Measurements from ENCODE around the gene HEPACAM.

HEPACAM gene

DNA sequence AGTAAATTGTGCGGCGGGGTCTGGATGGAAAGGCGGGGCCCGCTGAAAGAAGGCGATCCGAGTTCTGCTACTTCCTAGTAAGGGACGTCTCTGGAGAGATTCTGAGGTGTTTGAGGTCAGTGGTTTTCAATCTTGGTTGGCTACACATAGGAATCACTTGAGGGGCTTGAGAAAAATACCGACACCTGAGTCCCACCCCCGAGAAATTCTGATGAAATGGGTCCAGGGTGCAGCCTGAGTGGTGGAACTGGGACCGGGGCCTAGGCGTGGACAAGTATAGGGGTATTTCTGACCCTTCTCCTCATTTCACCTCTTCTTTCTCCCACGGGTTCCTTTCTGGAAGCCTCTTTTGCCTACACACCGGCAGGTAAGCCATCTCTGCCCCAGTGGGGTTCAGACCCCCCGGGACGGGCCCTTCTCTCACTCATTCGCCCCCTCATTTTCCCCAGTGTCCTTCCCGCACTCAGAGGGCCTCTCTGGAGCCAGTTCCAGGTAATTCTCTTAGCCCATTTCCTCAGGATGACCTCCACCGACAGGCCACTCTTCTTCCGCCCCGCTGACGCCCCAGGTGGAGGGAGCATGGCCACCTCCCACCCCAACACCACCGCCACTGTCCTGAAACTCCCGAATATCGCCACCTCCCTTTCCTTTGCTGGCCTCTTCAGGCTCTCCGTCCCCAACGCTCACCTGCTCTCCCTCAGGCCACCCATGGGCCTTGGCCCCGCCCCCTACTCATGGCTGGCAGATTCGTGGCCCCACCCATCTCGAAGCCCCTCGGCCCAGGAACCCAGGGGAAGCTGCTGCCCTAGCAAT lies 58.8 kb downstream of the HEPACAM start:
- no CpG with 5 or more reads among the region's 30 CpGs for WGBS (ENCODE audit: insufficient coverage, insufficient read length)
- Histone ChIP-seq H3K4me3 (ENCODE audit: low read length) (peak overlapping the region; percentile 48; the same call in 1 of the 2 replicates), H3K36me3 (ENCODE audit: control insufficient read depth, insufficient read depth, low read length) (no peaks in the 10 kb centered on the region), H3K27me3 (ENCODE audit: control insufficient read depth, insufficient read depth, low read length) (peaks cover 10% of the 10 kb centered on the region; the same call in 1 of the 2 replicates), H3K9me3 (ENCODE audit: control insufficient read depth, insufficient read depth, low read length) (no peaks in the 10 kb centered on the region), H3K4me1 (ENCODE audit: control insufficient read depth, insufficient read depth, low read length) (peaks cover 5% of the 10 kb centered on the region), H3K27ac (ENCODE audit: low read length) (no peak overlapping the region)
- DNase-seq (ENCODE audit: low read depth, low spot score): no peak

DNA sequence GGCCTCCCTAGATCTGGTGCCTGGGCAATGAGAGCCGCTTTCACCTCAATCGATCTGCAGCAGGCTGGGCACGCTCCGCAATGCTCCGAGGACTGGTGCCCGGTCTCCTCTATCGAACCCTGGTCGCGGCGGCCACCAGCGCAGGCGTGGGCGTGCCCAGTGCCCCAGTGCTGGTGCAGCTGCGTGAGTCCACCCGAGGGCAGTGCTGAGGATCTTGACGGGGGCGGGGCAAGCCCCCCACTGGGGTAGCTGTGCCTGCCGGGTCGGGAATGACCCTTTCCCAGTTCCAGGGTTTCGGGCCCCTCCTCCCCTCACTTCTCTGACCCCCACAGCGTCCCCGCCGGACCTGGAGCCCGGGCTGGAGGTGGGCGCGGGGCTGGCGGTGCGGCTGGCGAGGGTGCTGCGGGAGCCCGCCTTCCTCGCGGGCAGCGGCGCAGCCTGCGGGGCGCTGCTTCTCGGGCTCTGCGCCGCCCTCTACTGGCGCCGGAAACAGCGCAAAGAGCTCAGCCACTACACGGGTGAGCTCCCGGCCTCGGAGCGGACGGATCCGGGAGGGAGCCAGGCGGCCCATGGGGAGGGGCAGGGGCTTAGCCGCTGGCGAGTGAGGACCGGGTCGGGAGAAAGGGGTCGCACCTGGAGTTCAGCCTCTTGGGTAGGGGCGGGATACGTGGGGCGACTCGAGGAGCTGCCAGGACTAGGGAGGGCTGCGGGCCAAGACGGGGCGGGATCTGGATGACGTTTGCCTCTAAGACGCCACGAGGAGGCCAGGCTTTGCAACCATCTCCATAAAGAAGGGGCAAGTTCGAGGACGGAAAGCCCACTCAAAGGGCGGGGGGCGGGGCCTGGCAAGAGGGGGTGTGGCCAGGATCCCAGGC lies 59.7 kb downstream of the HEPACAM start:
- Histone ChIP-seq H3K4me1 (ENCODE audit: control insufficient read depth, insufficient read depth, low read length) (peaks cover 5% of the 10 kb centered on the region), H3K27ac (ENCODE audit: low read length) (no peak overlapping the region), H3K27me3 (ENCODE audit: control insufficient read depth, insufficient read depth, low read length) (peaks cover 12% of the 10 kb centered on the region; the same call in 1 of the 2 replicates), H3K36me3 (ENCODE audit: control insufficient read depth, insufficient read depth, low read length) (no peaks in the 10 kb centered on the region), H3K4me3 (ENCODE audit: low read length) (peak overlapping the region; percentile 48; the same call in 1 of the 2 replicates), H3K9me3 (ENCODE audit: control insufficient read depth, insufficient read depth, low read length) (no peaks in the 10 kb centered on the region)
- peak; percentile 76 for DNase-seq (ENCODE audit: low read depth, low spot score)
- WGBS (ENCODE audit: insufficient coverage, insufficient read length): no CpG with 5 or more reads among the region's 69 CpGs

DNA sequence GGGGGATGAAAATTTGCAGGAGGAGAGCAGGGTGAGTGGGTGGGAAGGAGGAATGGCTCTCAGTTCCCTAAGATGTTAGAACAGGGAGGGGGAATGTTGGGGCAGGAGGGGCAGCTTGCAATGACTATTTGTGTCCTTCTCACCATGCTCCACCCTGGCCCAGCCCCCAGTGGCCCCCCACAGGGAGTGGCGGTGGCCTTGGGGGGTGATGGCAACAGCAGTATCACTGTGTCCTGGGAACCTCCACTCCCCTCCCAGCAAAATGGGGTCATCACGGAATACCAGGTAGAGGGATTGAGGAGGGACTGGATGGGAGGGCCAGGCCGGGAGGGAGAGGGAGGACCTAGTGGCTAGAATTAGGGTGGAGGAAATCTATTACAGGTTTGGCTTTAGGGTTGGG lies 60.4 kb downstream of the HEPACAM start:
- DNase-seq (ENCODE audit: low read depth, low spot score): no peak
- H3K27ac ChIP-seq (ENCODE audit: low read length): no peak overlapping the region
- H3K4me3 ChIP-seq (ENCODE audit: low read length): no peak overlapping the region; the same call in 1 of the 2 replicates
- peaks cover 18% of the 10 kb centered on the region for H3K27me3 ChIP-seq (ENCODE audit: control insufficient read depth, insufficient read depth, low read length)
- no CpG with 5 or more reads among the region's 3 CpGs for WGBS (ENCODE audit: insufficient coverage, insufficient read length)
- H3K36me3 ChIP-seq (ENCODE audit: control insufficient read depth, insufficient read depth, low read length): no peaks in the 10 kb centered on the region
- H3K9me3 ChIP-seq (ENCODE audit: control insufficient read depth, insufficient read depth, low read length): no peaks in the 10 kb centered on the region
- peaks cover 5% of the 10 kb centered on the region for H3K4me1 ChIP-seq (ENCODE audit: control insufficient read depth, insufficient read depth, low read length)

DNA sequence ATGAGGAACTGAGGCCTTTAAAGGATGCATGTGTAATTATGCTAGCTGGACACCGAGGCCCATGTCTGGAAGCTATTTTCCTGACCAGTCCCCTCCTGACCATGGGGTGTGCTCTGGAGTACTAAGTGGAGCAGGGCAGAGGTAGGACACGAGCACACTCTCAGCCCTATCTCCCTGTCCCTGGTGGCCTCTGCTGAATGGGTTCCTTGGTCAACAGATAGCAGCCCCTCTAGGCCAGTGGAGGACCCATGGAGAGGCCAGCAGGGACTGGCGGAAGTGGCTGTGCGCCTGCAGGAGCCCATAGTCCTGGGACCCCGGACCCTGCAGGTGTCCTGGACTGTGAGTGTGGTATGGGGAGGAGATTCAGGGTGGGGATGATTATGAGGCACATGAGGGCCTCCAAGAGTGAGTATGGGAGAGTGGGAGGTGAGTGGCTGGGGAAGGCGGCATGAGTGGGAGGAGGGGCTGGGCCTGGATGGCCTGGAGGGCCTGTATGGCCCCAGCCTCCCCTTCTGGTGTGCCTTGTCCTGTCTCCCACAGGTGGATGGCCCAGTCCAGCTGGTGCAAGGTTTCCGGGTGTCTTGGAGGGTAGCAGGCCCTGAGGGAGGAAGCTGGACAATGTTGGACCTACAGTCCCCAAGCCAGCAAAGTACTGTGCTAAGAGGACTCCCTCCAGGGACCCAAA lies 61.1 kb downstream of the HEPACAM start:
- Histone ChIP-seq H3K27ac (ENCODE audit: low read length) (no peak overlapping the region), H3K4me3 (ENCODE audit: low read length) (no peak overlapping the region), H3K27me3 (ENCODE audit: control insufficient read depth, insufficient read depth, low read length) (peaks cover 25% of the 10 kb centered on the region), H3K9me3 (ENCODE audit: control insufficient read depth, insufficient read depth, low read length) (no peaks in the 10 kb centered on the region), H3K36me3 (ENCODE audit: control insufficient read depth, insufficient read depth, low read length) (no peaks in the 10 kb centered on the region), H3K4me1 (ENCODE audit: control insufficient read depth, insufficient read depth, low read length) (peaks cover 5% of the 10 kb centered on the region)
- no peak for DNase-seq (ENCODE audit: low read depth, low spot score)
- no CpG with 5 or more reads among the region's 7 CpGs for WGBS (ENCODE audit: insufficient coverage, insufficient read length)

DNA sequence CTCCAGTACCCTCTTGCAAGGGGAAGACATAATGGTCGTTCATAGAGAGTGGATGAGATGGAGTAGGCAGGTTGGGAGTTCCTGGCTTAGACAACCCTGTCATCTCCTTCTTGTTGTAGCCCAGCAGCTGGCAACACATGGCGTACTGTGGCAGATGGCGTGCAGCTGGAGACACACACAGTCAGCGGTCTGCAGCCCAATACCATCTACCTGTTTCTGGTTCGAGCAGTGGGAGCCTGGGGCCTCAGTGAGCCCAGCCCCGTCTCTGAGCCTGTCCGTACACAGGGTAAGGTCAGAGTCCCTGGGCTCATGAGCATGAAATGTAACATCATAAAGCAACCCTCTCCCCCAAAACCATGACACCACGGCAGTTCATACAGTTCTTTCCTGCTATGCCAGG lies 61.9 kb downstream of the HEPACAM start:
- peaks cover 33% of the 10 kb centered on the region for H3K27me3 ChIP-seq (ENCODE audit: control insufficient read depth, insufficient read depth, low read length)
- no peak overlapping the region for H3K27ac ChIP-seq (ENCODE audit: low read length)
- H3K36me3 ChIP-seq (ENCODE audit: control insufficient read depth, insufficient read depth, low read length): no peaks in the 10 kb centered on the region
- no peak for DNase-seq (ENCODE audit: low read depth, low spot score)
- no peak overlapping the region for H3K4me3 ChIP-seq (ENCODE audit: low read length)
- peaks cover 5% of the 10 kb centered on the region for H3K4me1 ChIP-seq (ENCODE audit: control insufficient read depth, insufficient read depth, low read length)
- no peaks in the 10 kb centered on the region for H3K9me3 ChIP-seq (ENCODE audit: control insufficient read depth, insufficient read depth, low read length)
- no CpG with 5 or more reads among the region's 8 CpGs for WGBS (ENCODE audit: insufficient coverage, insufficient read length)

DNA sequence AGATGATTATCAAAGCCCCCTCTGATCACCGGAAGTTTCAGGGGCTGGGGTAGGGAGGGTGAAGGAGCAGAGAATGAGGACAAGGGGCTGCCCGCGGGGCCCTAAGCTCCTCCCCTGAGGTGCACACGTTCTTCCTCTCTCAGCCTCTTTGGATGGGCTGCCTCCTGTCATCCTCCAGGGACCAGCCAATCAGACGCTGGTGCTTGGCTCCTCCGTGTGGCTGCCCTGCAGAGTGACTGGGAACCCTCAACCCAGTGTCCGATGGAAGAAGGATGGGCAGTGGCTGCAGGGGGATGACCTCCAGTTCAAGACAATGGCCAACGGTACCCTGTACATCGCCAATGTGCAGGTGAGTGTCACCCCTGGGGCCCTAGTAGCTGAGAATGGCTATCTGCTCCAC lies 63.1 kb downstream of the HEPACAM start:
- Histone ChIP-seq H3K27ac (ENCODE audit: low read length) (no peak overlapping the region), H3K27me3 (ENCODE audit: control insufficient read depth, insufficient read depth, low read length) (peaks cover 45% of the 10 kb centered on the region), H3K4me3 (ENCODE audit: low read length) (no peak overlapping the region), H3K4me1 (ENCODE audit: control insufficient read depth, insufficient read depth, low read length) (peaks cover 7% of the 10 kb centered on the region), H3K9me3 (ENCODE audit: control insufficient read depth, insufficient read depth, low read length) (no peaks in the 10 kb centered on the region), H3K36me3 (ENCODE audit: control insufficient read depth, insufficient read depth, low read length) (no peaks in the 10 kb centered on the region)
- DNase-seq (ENCODE audit: low read depth, low spot score): no peak
- no CpG with 5 or more reads among the region's 9 CpGs for WGBS (ENCODE audit: insufficient coverage, insufficient read length)

DNA sequence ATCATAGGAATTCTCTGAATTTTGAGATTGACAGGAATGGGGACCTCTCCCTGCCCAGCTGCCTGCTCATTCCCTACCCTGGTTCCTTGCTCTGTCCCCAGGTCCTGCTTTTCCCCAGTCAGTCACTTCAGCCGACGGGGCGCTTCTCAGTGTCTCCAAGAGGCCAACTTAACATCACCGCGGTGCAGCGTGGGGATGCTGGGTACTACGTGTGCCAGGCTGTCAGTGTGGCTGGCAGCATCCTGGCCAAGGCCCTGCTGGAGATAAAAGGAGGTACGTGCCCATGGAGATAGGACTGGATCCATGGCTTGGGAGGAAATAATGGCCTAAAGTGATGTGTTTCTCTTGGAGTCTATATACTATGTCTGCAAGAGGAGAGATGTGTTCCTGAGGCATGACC lies 63.6 kb downstream of the HEPACAM start:
- no peak overlapping the region for H3K4me3 ChIP-seq (ENCODE audit: low read length)
- peaks cover 48% of the 10 kb centered on the region for H3K27me3 ChIP-seq (ENCODE audit: control insufficient read depth, insufficient read depth, low read length)
- H3K36me3 ChIP-seq (ENCODE audit: control insufficient read depth, insufficient read depth, low read length): no peaks in the 10 kb centered on the region
- H3K4me1 ChIP-seq (ENCODE audit: control insufficient read depth, insufficient read depth, low read length): peaks cover 6% of the 10 kb centered on the region
- no peaks in the 10 kb centered on the region for H3K9me3 ChIP-seq (ENCODE audit: control insufficient read depth, insufficient read depth, low read length)
- no CpG with 5 or more reads among the region's 8 CpGs for whole genome bisulfite sequencing (ENCODE audit: insufficient coverage, insufficient read length)
- no peak overlapping the region for H3K27ac ChIP-seq (ENCODE audit: low read length)
- DNase-seq (ENCODE audit: low read depth, low spot score): no peak

DNA sequence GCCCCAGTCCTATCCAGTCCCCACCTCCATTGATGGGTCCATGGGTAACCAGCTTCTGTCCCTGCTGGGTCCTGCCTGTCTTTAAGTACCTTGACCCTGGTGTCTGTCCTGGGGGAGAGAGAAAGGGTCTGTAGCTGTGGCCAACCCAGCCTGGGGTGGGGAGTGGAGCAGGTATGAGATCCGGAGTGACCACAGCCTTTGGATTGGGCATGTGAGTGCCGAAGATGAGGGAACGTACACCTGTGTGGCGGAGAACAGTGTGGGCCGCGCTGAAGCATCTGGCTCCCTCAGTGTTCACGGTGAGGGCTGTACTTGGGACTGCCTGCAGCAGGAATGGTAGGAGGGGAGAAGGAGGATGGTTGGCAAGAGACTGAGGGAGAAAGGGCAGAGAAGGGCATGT lies 65.4 kb downstream of the HEPACAM start:
- no peak for DNase-seq (ENCODE audit: low read depth, low spot score)
- H3K9me3 ChIP-seq (ENCODE audit: control insufficient read depth, insufficient read depth, low read length): no peaks in the 10 kb centered on the region
- no peak overlapping the region for H3K4me3 ChIP-seq (ENCODE audit: low read length)
- peaks cover 66% of the 10 kb centered on the region for H3K27me3 ChIP-seq (ENCODE audit: control insufficient read depth, insufficient read depth, low read length)
- WGBS (ENCODE audit: insufficient coverage, insufficient read length): no CpG with 5 or more reads among the region's 7 CpGs
- no peak overlapping the region for H3K27ac ChIP-seq (ENCODE audit: low read length)
- H3K36me3 ChIP-seq (ENCODE audit: control insufficient read depth, insufficient read depth, low read length): no peaks in the 10 kb centered on the region
- peaks cover 6% of the 10 kb centered on the region for H3K4me1 ChIP-seq (ENCODE audit: control insufficient read depth, insufficient read depth, low read length)

DNA sequence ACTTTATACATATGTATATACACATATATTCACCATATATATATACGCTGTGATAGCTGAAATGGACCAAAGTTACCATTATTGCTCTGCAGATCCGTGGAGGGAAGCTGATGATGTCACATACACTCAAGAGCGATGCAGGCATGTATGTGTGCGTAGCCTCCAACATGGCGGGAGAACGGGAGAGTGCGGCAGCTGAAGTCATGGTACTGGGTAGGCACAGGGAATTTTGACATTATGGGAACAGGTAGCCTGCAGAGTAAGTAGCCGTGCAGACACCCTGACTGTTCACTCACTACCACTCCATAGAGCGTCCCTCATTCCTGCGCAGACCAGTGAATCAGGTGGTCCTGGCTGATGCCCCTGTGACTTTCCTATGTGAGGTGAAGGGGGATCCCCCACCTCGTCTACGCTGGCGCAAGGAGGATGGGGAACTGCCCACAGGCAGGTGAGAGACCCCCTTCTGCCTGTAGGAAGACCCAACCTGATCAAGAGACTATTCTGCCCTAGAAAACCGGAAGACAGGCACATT lies 65.9 kb downstream of the HEPACAM start:
- Histone ChIP-seq H3K9me3 (ENCODE audit: control insufficient read depth, insufficient read depth, low read length) (no peaks in the 10 kb centered on the region), H3K36me3 (ENCODE audit: control insufficient read depth, insufficient read depth, low read length) (no peaks in the 10 kb centered on the region), H3K27me3 (ENCODE audit: control insufficient read depth, insufficient read depth, low read length) (peaks cover 67% of the 10 kb centered on the region), H3K27ac (ENCODE audit: low read length) (no peak overlapping the region), H3K4me1 (ENCODE audit: control insufficient read depth, insufficient read depth, low read length) (peaks cover 6% of the 10 kb centered on the region), H3K4me3 (ENCODE audit: low read length) (no peak overlapping the region)
- no peak for DNase-seq (ENCODE audit: low read depth, low spot score)
- no CpG with 5 or more reads among the region's 14 CpGs for WGBS (ENCODE audit: insufficient coverage, insufficient read length)

DNA sequence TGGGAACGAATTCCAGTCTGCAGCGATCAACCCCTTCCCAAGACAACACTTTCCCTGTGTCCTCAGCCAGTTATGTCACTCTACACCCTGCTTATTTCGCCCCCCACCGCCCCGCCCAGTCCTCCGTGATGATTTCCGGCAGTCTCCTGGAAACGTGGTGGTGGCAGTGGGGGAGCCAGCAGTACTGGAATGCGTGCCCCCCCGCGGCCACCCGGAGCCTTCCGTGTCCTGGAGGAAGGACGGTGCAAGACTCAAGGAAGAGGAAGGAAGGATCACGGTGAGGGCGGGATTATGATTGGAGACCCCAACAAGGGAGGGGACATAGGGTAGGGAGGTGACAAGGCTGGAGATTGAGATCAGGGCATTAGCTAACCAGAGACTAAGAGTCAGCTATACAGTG lies 66.5 kb downstream of the HEPACAM start:
- DNase-seq (ENCODE audit: low read depth, low spot score): no peak
- WGBS (ENCODE audit: insufficient coverage, insufficient read length): no CpG with 5 or more reads among the region's 16 CpGs
- Histone ChIP-seq H3K9me3 (ENCODE audit: control insufficient read depth, insufficient read depth, low read length) (no peaks in the 10 kb centered on the region), H3K4me1 (ENCODE audit: control insufficient read depth, insufficient read depth, low read length) (peaks cover 6% of the 10 kb centered on the region), H3K4me3 (ENCODE audit: low read length) (no peak overlapping the region), H3K27ac (ENCODE audit: low read length) (no peak overlapping the region), H3K27me3 (ENCODE audit: control insufficient read depth, insufficient read depth, low read length) (peaks cover 70% of the 10 kb centered on the region), H3K36me3 (ENCODE audit: control insufficient read depth, insufficient read depth, low read length) (no peaks in the 10 kb centered on the region)
